ENCODE measurements around the gene RBM7. TPM values are rescaled to one million over a fixed set of nuclear protein-coding genes. Genes with fewer than 3 reads are reported as not detected.
A peak's percentile ranks its signal among the peaks of the same experiment; 100 is the strongest.

Gene RBM7
- total and polyA plus RNA-seq, 2 of the 13 experiments (the other 11 are each of a cell fraction or from before 2014, with no cell fraction given): 30.5 to 32.3 TPM

GRCh38 chr11:114399490-114400215, 813 bp upstream of the RBM7 start (continued):
- peak; percentile 54; the same call in 1 of the 2 replicates for TF ChIP-seq CEBPB (IDR thresholded peaks at IDR 0.05; ENCODE audit: borderline replicate concordance, low read depth, low read length)
- TF ChIP-seq, protein P1, sequence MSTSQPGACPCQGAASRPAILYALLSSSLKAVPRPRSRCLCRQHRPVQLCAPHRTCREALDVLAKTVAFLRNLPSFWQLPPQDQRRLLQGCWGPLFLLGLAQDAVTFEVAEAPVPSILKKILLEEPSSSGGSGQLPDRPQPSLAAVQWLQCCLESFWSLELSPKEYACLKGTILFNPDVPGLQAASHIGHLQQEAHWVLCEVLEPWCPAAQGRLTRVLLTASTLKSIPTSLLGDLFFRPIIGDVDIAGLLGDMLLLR (CRISPR knock-in tag; IDR thresholded peaks at IDR 0.05): 0 out of 2 replicates have a peak, but pooled peaks have one; percentile 78
- TF ChIP-seq KDM1A (CRISPR knock-in tag; IDR thresholded peaks at IDR 0.05): no peak
- TF ChIP-seq, protein P2, sequence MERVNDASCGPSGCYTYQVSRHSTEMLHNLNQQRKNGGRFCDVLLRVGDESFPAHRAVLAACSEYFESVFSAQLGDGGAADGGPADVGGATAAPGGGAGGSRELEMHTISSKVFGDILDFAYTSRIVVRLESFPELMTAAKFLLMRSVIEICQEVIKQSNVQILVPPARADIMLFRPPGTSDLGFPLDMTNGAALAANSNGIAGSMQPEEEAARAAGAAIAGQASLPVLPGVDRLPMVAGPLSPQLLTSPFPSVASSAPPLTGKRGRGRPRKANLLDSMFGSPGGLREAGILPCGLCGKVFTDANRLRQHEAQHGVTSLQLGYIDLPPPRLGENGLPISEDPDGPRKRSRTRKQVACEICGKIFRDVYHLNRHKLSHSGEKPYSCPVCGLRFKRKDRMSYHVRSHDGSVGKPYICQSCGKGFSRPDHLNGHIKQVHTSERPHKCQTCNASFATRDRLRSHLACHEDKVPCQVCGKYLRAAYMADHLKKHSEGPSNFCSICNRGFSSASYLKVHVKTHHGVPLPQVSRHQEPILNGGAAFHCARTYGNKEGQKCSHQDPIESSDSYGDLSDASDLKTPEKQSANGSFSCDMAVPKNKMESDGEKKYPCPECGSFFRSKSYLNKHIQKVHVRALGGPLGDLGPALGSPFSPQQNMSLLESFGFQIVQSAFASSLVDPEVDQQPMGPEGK (CRISPR knock-in tag; IDR thresholded peaks at IDR 0.05): no peak
- TF ChIP-seq DNMT3B (CRISPR knock-in tag; conservative IDR thresholded peaks at IDR 0.05): 0 out of 2 replicates have a peak, but pooled peaks have one; percentile 41
- peak; percentile 82; the same call in 1 of the 2 replicates for TF ChIP-seq CREBL2 (CRISPR knock-in tag; IDR thresholded peaks at IDR 0.05; ENCODE audit: borderline replicate concordance)
- peak; percentile 2; the same call in 1 of the 2 replicates for TF ChIP-seq HOXA5 (CRISPR knock-in tag; IDR thresholded peaks at IDR 0.05)
- peak; percentile 68; the same call in 1 of the 2 replicates for TF ChIP-seq CCDC6 (CRISPR knock-in tag; IDR thresholded peaks at IDR 0.05)
- no peak for TF ChIP-seq ZNF550 (CRISPR knock-in tag; IDR thresholded peaks at IDR 0.05; ENCODE audit: borderline replicate concordance)
- TF ChIP-seq MBD4 (IDR thresholded peaks at IDR 0.05; ENCODE audit: borderline replicate concordance, low read length): 0 out of 2 replicates have a peak, but pooled peaks have one; percentile 31
- no peak for TF ChIP-seq TRIM24 (CRISPR knock-in tag; IDR thresholded peaks at IDR 0.05)
- TF ChIP-seq MTF1 (CRISPR knock-in tag; IDR thresholded peaks at IDR 0.05): no peak
- no peak for TF ChIP-seq ZBTB40 (IDR thresholded peaks at IDR 0.05)
- peak; percentile 69; the same call in 1 of the 2 replicates for TF ChIP-seq ZBTB40 (CRISPR knock-in tag; IDR thresholded peaks at IDR 0.05)
- TF ChIP-seq ZBTB20 (CRISPR knock-in tag; IDR thresholded peaks at IDR 0.05; ENCODE audit: borderline replicate concordance, low read depth): 0 out of 2 replicates have a peak, but pooled peaks have one; percentile 85
